HCT116 (cell line): ENCODE results near the gene SLC45A2.

Source experiments
- EGR1 ChIP-seq: IDR thresholded peaks from 2 replicates; pipeline ENCODE4 v1.6.1; 2012; ENCODE audit warnings: low read depth
- EZH2 ChIP-seq: fragments of 200-600 bp; sonication (generic); IDR thresholded peaks from 2 replicates; pipeline ENCODE4 v1.6.1; 2017; ENCODE audit warnings: antibody characterized with exemption, mixed run types
- EZH2phosphoT487 ChIP-seq: fragments of 200-600 bp; IDR thresholded peaks from 2 replicates; pipeline ENCODE4 v1.6.1; 2018; ENCODE audit warnings: antibody characterized with exemption, borderline replicate concordance
- POLR2A ChIP-seq: IDR thresholded peaks from 2 replicates; pipeline ENCODE4 v1.7.0; 2011; ENCODE audit warnings: borderline replicate concordance; ENCODE audit not compliant: insufficient read depth, insufficient read length; ENCODE audit errors: extremely low read depth
- POLR2AphosphoS5 ChIP-seq: IDR thresholded peaks from 2 replicates; pipeline ENCODE4 v1.6.1; 2011; ENCODE audit warnings: mild to moderate bottlenecking, low read depth, low read length, moderate library complexity
- RAD21 ChIP-seq: IDR thresholded peaks from 2 replicates; pipeline ENCODE4 v1.6.1; 2012; ENCODE audit warnings: low read depth, mild to moderate bottlenecking
- SIN3A ChIP-seq: IDR thresholded peaks from 2 replicates; pipeline ENCODE4 v1.6.1; 2012; ENCODE audit warnings: low read depth
- SP1 ChIP-seq: IDR thresholded peaks from 2 replicates; pipeline ENCODE4 v1.6.1; 2012; ENCODE audit warnings: low read depth
- TF ChIP-seq, protein P1 (sequence below), 3 experiments: fragments of 200-600 bp in 1 of 3; sonication (generic) in 1 of 3; IDR thresholded peaks in 2 of 3; conservative IDR thresholded peaks in 1 of 3; 2 replicates each; pipeline ENCODE4 v1.5.1; 2012 to 2017; ENCODE audit warnings: low read depth in 2 of 3, low read length in 2 of 3, antibody characterized with exemption in 1 of 3, borderline replicate concordance in 1 of 3, control low read depth in 1 of 3, mild to moderate bottlenecking in 1 of 3, mixed read lengths in 1 of 3, mixed run types in 1 of 3, moderate library complexity in 1 of 3; ENCODE audit not compliant: insufficient read depth in 1 of 3

DNA sequence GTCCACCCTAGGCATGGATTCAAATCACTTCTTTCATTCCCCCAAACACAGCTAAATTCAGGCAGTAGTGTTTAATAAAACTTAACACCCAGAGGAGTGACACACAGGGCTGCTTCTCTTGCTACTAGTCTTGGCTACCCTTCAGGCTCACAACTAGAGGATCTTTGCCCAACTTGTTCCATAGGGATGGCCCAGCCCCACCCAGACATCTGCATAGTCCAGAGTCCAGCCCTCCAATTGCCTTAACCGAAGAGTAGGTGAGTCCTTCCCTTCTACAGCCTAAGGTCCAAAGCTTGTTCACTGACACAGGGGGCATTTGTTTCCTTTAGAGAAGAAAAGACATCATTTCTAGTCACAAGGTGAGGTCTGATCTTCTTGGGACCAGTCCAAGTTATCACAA, 63.5 kb downstream of the SLC45A2 start:
- TF ChIP-seq, protein P1, sequence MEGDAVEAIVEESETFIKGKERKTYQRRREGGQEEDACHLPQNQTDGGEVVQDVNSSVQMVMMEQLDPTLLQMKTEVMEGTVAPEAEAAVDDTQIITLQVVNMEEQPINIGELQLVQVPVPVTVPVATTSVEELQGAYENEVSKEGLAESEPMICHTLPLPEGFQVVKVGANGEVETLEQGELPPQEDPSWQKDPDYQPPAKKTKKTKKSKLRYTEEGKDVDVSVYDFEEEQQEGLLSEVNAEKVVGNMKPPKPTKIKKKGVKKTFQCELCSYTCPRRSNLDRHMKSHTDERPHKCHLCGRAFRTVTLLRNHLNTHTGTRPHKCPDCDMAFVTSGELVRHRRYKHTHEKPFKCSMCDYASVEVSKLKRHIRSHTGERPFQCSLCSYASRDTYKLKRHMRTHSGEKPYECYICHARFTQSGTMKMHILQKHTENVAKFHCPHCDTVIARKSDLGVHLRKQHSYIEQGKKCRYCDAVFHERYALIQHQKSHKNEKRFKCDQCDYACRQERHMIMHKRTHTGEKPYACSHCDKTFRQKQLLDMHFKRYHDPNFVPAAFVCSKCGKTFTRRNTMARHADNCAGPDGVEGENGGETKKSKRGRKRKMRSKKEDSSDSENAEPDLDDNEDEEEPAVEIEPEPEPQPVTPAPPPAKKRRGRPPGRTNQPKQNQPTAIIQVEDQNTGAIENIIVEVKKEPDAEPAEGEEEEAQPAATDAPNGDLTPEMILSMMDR (IDR thresholded peaks at IDR 0.05 in 2 of 3, conservative IDR thresholded peaks at IDR 0.05 in 1 of 3; ENCODE audit: borderline replicate concordance in 1 of 3, insufficient read depth in 1 of 3, low read depth in 2 of 3, low read length in 2 of 3), result no peak
- TF ChIP-seq SP1, result no peak
- TF ChIP-seq POLR2A, result no peak
- no peak for TF ChIP-seq RAD21
- TF ChIP-seq EZH2phosphoT487, result no peak
- no peak for TF ChIP-seq SIN3A
- TF ChIP-seq EZH2, result no peak
- no peak for TF ChIP-seq POLR2AphosphoS5
- TF ChIP-seq EGR1, result no peak
